SIG-M5 (cell line): ENCODE data around the gene PALLD.

Experiments
- DNase-seq: peaks from one replicate; lab custom pipeline; 2025; lab: John Stamatoyannopoulos, UW

The PALLD gene

GRCh38 chr4:168527560-168527959, 30.7 kb downstream of the PALLD start:
- DNase-seq = no peak

- DNase-seq = no peak
Measured at GRCh38 chr4:168528131-168528949, 31.5 kb downstream of the PALLD start.

GRCh38 chr4:168529257-168529656, 32.4 kb downstream of the PALLD start:
- no peak for DNase-seq

GRCh38 chr4:168531305-168531704, 34.5 kb downstream of the PALLD start:
- no peak for DNase-seq

GRCh38 chr4:168534535-168534934, 37.7 kb downstream of the PALLD start:
- no peak for DNase-seq

- DNase-seq = no peak
Measured at GRCh38 chr4:168535689-168536088, 38.8 kb downstream of the PALLD start.

- no peak for DNase-seq
Measured at GRCh38 chr4:168536448-168536847, 39.6 kb downstream of the PALLD start.

GRCh38 chr4:168537086-168537485, 40.2 kb downstream of the PALLD start:
- DNase-seq = no peak

- no peak for DNase-seq
Measured at GRCh38 chr4:168537571-168537970, 40.7 kb downstream of the PALLD start.

- DNase-seq = no peak
Measured at GRCh38 chr4:168538632-168539031, 41.8 kb downstream of the PALLD start.

GRCh38 chr4:168540086-168540485, 43.2 kb downstream of the PALLD start:
- DNase-seq = no peak

GRCh38 chr4:168540503-168541265, 43.8 kb downstream of the PALLD start:
- DNase-seq = no peak

GRCh38 chr4:168541266-168541953, 44.6 kb downstream of the PALLD start:
- no peak for DNase-seq

- DNase-seq = no peak
Measured at GRCh38 chr4:168549143-168549542, 52.3 kb downstream of the PALLD start.

GRCh38 chr4:168550064-168550766, 53.4 kb downstream of the PALLD start:
- DNase-seq = no peak

- DNase-seq = no peak
Measured at GRCh38 chr4:168551211-168551610, 54.4 kb downstream of the PALLD start.

GRCh38 chr4:168551945-168552695, 55.3 kb downstream of the PALLD start:
- no peak for DNase-seq

- DNase-seq = no peak
Measured at GRCh38 chr4:168553714-168554370, 57.0 kb downstream of the PALLD start.

GRCh38 chr4:168555437-168555836, 58.6 kb downstream of the PALLD start:
- DNase-seq = no peak

- no peak for DNase-seq
Measured at GRCh38 chr4:168557658-168558057, 60.8 kb downstream of the PALLD start.

GRCh38 chr4:168558599-168558998, 61.7 kb downstream of the PALLD start:
- DNase-seq = no peak
